Common myeloid progenitor, CD34-positive (primary cell): Measurements from ENCODE around the gene PACSIN3. TPM values are rescaled to one million over a fixed set of nuclear protein-coding genes. Genes with fewer than 3 reads are reported as not detected.

Experiments
- CTCF ChIA-PET: fragments of 350-600 bp; sonication (Branson Sonifier 250); formaldehyde crosslinking; loops from one replicate; lab custom pipeline; 2021; ENCODE audit warnings: antibody characterized with exemption; lab: Charles Lee
- POLR2A ChIA-PET: fragments of 350-600 bp; sonication (Branson Sonifier 250); formaldehyde crosslinking; loops from one replicate; lab custom pipeline; 2021; ENCODE audit warnings: antibody characterized with exemption; lab: Charles Lee
- DNase-seq, 3 donors: peaks; one replicate each; pipeline versions ENCODE4 v3.0.0 to v3.0.0-alpha.2; 2013
- H3K27ac ChIP-seq, 2 experiments: 1 replicate in 1 of 2; 2 replicates in 1 of 2; pipeline ENCODE4 v1.7.0; 2013; ENCODE audit warnings: inconsistent platforms in 2 of 2, low read length in 2 of 2, mild to moderate bottlenecking in 2 of 2, low read depth in 1 of 2, moderate library complexity in 1 of 2; ENCODE audit not compliant: severe bottlenecking in 2 of 2, insufficient read depth in 1 of 2, poor library complexity in 1 of 2
- H3K27me3 ChIP-seq, 5 experiments: replicated peaks in 2 of 5; 1 replicate in 3 of 5; 2 replicates in 2 of 5; pipeline versions ENCODE4 v1.6.1 to v1.7.0; 2013; ENCODE audit warnings: low read length in 4 of 5, mild to moderate bottlenecking in 2 of 5, moderate library complexity in 2 of 5, inconsistent platforms in 1 of 5; ENCODE audit not compliant: insufficient read depth in 5 of 5, control insufficient read depth in 4 of 5
- H3K36me3 ChIP-seq, 4 experiments: 1 replicate in 2 of 4; 2 replicates in 2 of 4; pipeline versions ENCODE4 v1.6.1 to v1.7.0; 2013; ENCODE audit warnings: low read length in 3 of 4, control low read depth in 1 of 4, mild to moderate bottlenecking in 1 of 4; ENCODE audit not compliant: control insufficient read depth in 4 of 4, insufficient read depth in 4 of 4
- H3K4me1 ChIP-seq, 4 experiments: 1 replicate in 3 of 4; 2 replicates in 1 of 4; pipeline versions ENCODE4 v1.6.1 to v1.7.1; 2013; ENCODE audit warnings: low read length in 3 of 4, mild to moderate bottlenecking in 3 of 4, control low read depth in 1 of 4, inconsistent platforms in 1 of 4, moderate library complexity in 1 of 4; ENCODE audit not compliant: control insufficient read depth in 4 of 4, insufficient read depth in 4 of 4; ENCODE audit errors: control extremely low read depth in 1 of 4
- H3K4me3 ChIP-seq, 7 experiments: 1 replicate in 4 of 7; 2 replicates in 3 of 7; pipeline versions ENCODE4 v1.5.1 to v1.7.0; 2013; ENCODE audit warnings: mild to moderate bottlenecking in 7 of 7, low read length in 6 of 7, moderate library complexity in 6 of 7, inconsistent platforms in 2 of 7, low read depth in 2 of 7, control low read depth in 1 of 7; ENCODE audit not compliant: insufficient read depth in 4 of 7, control insufficient read depth in 1 of 7; ENCODE audit errors: extremely low read depth in 1 of 7
- H3K9me3 ChIP-seq, 5 experiments: 1 replicate in 4 of 5; 2 replicates in 1 of 5; pipeline versions ENCODE4 v1.6.1 to v1.7.1; 2013; ENCODE audit warnings: low read length in 4 of 5, mild to moderate bottlenecking in 2 of 5, inconsistent platforms in 1 of 5, low read depth in 1 of 5, moderate library complexity in 1 of 5; ENCODE audit not compliant: control insufficient read depth in 4 of 5, insufficient read depth in 2 of 5; ENCODE audit errors: control extremely low read depth in 1 of 5
- WGBS: methylation state at CpG from one replicate; pipeline ENCODE4 v1.1.5; 2013; ENCODE audit not compliant: insufficient coverage; 5-methylcytosine and 5-hydroxymethylcytosine counted together
- polyA plus RNA-seq: library from polyadenylated mRNA; unstranded; fragments of 120-200 nt; gene quantifications from one replicate; pipeline ENCODE4 v1.2.1, GENCODE V29; 2013

PACSIN3 gene
- 1.6 TPM for polyA plus RNA-seq

DNA sequence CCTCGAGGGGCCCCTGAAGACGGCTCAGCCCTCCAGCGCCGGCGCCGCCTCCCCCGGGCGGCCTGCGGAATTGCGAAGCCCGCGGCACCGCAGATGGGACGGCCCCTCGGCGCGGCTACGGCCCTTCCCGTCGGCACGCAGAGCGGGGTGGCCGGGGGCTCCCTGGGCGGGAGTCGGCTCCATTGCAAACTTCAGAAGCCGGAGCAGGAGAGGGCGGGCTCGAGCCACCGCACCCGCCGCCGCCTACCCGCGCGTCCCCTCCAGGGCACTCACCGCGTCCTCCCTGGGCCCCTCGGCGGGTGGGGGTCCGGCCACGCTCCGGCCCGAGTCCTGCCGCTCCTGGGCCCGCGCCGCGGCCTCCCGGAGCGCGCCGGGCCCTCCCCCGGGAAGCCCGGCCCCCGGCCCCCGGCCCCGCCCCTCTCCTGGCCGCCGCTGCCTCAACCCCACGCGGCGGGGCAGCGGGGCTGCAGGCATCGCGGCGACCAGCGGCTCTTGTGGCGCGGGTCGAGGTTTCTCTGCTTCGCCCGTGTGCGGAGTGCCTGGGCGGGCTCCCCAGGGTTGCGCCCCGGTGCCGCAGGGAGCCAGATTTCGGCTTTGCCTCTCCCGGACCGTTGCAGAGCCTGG, at the start of gene PACSIN3:
Gene PACSIN3, minus strand, starts transcription at position 359 of the 624 bp plus-strand sequence. CDS start 3,707 bp downstream, outside the sequence.
- Histone ChIP-seq H3K36me3 (no peaks in the 10 kb centered on the region), H3K27me3 (peaks cover 0 to 50% (median 15%) of the 10 kb centered on the region in 5 experiments), H3K4me3 (peak within 1 kb of the TSS; percentile 25 to 75 (median 62)), H3K27ac (no peak within 1 kb of the TSS), H3K4me1 (peaks cover 0 to 27% (median 22%) of the 10 kb centered on the region in 4 experiments), H3K9me3 (no peaks in the 10 kb centered on the region)
- under 1% methylated on average over 73 of the region's 80 CpGs for WGBS
- POLR2A ChIA-PET = interaction anchor here (0.6 kb wide), 1 partner anchor 87 kb away, joined by 6 read pairs; no protein-coding TSS in a partner anchor
- CTCF ChIA-PET = interaction anchor here (1.5 to 3.0 kb wide), 3 partner anchors 8 to 19 kb away, joined by 4 to 38 read pairs (median 5); partner anchors contain the start of gene ARFGAP2
- DNase-seq = peak in 2 of 3 donors; percentile 45 to 60

DNA sequence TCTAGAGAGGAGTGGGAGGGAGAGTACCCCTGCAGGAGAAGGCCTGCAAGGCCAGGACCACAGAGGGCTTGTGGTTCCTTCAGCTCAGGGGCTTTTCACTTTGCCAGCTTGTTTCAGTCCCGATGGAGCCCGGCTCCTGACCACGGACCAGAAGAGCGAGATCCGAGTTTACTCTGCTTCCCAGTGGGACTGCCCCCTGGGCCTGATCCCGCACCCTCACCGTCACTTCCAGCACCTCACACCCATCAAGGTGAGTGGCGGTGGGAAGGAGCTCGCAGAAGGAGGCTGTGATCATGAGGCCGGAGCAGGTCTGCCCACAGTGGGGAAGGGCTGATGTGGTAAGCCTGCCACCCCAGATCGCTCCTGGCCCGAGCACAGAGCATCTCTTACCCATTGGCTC, 48.9 kb upstream of the PACSIN3 start:
- no peak for DNase-seq
- 91% methylated on average over 8 of the region's 12 CpGs for WGBS
- H3K27me3 ChIP-seq = no peaks in the 10 kb centered on the region
- ChIA-PET CTCF (interaction anchor here (0.7 to 7.4 kb wide), 19 partner anchors 11 to 225 kb away, joined by 3 to 64 read pairs (median 6); partner anchors contain the start of genes ACP2, DDB2 and NR1H3), POLR2A (interaction anchor here (0.6 to 2.7 kb wide), 4 partner anchors 13 to 301 kb away, joined by 3 to 14 read pairs (median 4); partner anchors contain the start of gene NR1H3)
- H3K36me3 ChIP-seq = peaks cover 13 to 69% (median 36%) of the 10 kb centered on the region in 4 experiments
- H3K4me1 ChIP-seq = peaks cover 0 to 15% (median 7%) of the 10 kb centered on the region in 4 experiments
- no peak overlapping the region for H3K4me3 ChIP-seq
- H3K9me3 ChIP-seq = no peaks in the 10 kb centered on the region
- H3K27ac ChIP-seq = peak overlapping the region in 1 of 2 experiments; percentile 21

DNA sequence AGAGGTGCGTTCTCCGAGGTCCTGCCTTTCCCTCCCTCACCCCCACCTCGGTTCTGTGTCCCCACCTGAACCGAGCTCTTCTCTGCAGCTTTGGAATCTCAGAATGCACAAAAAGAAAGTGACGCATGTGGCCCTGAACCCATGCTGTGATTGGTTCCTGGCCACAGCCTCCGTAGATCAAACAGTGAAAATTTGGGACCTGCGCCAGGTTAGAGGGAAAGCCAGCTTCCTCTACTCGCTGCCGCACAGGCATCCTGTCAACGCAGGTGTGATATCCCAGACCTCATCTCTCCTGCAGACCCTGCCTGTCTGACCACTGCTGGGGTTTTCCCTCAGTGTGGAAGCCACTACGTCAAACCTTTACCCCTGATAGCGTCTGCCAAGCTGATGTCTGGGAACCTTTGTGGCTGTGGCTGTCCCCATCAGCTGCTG, 48.5 kb upstream of the PACSIN3 start:
- Histone ChIP-seq H3K4me3 (peak overlapping the region in 1 of 7 experiments; percentile 4), H3K9me3 (no peaks in the 10 kb centered on the region), H3K36me3 (peaks cover 10 to 69% (median 32%) of the 10 kb centered on the region in 4 experiments), H3K4me1 (peaks cover 0 to 15% (median 7%) of the 10 kb centered on the region in 4 experiments), H3K27ac (peak overlapping the region in 1 of 2 experiments; percentile 21), H3K27me3 (no peaks in the 10 kb centered on the region)
- 30% methylated on average over 11 of the region's 12 CpGs for WGBS
- ChIA-PET CTCF (interaction anchor here (0.7 to 7.4 kb wide), 22 partner anchors 9 to 225 kb away, joined by 3 to 64 read pairs (median 6); partner anchors contain the start of genes ACP2, DDB2 and NR1H3), POLR2A (interaction anchor here (1.4 to 2.7 kb wide), 2 partner anchors 13 to 24 kb away, joined by 3 to 14 read pairs; partner anchors contain the start of gene NR1H3)
- DNase-seq = peak; percentile 50 to 86 (median 83)

DNA sequence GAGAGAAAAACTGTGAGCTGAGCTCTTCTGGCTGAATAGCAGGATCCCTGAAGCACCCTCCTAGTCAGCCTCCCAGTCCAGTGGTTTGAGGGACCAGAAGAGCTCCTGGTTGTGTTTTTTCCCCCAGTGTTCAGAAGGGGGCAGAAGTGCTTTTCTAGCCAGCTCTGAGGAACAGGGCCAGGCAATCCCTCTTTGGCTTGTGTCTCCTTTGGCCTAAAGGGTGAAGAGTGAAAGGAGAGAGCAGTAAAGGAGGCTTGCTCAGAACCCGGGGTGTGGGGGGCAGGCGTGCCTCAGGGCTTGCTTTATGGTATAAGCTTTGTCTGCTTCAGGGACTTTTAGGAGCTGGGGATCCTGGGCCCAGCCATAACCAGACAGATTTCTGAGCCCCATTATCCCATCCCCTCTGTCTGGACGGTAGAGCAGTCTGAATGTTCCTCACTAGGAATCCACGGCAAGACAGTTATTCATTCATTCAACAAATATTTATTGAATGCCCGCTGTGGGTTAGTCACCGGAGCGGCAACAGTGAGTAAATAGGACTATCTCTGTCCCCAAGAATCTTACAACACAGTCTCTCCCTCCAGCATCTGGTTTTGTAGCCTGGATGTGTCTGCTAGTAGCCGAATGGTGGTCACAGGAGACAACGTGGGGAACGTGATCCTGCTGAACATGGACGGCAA, 47.9 kb upstream of the PACSIN3 start:
- H3K4me1 ChIP-seq = peaks cover 0 to 15% (median 7%) of the 10 kb centered on the region in 4 experiments
- POLR2A ChIA-PET = interaction anchor here (1.4 to 2.7 kb wide), 3 partner anchors 14 to 25 kb away, joined by 3 to 14 read pairs (median 4); partner anchors contain the start of genes ACP2 and NR1H3
- H3K36me3 ChIP-seq = peaks cover 8 to 69% (median 27%) of the 10 kb centered on the region in 4 experiments
- peak; percentile 63 to 72 (median 70) for DNase-seq
- no peak overlapping the region for H3K27ac ChIP-seq
- CTCF ChIA-PET = interaction anchor here (0.7 to 7.4 kb wide), 28 partner anchors 7 to 241 kb away, joined by 3 to 64 read pairs (median 6); partner anchors contain the start of genes ACP2, DDB2 and NR1H3
- H3K4me3 ChIP-seq = peak overlapping the region in 1 of 7 experiments; percentile 4
- H3K27me3 ChIP-seq = no peaks in the 10 kb centered on the region
- no peaks in the 10 kb centered on the region for H3K9me3 ChIP-seq
- WGBS = 89% methylated on average over 10 of the region's 11 CpGs

DNA sequence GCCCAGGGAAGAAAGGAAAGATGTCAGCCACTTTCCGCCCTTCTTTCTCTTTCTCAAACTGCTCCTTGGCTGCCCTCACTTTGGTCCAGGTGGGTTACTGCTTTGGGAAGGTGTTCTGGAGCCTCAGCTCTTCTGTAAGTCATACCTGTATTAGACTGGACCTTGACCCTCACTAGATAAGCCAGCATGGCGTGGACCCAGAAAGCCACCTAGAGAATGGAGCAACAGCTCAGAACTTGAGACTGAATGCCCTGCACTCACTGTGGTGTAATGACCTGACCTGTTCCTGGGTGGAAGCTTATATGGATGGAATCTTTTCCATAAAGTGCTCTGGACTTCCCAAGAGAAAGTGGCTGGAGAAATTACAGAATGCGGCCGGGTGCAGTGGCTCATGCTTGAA, 46.8 kb upstream of the PACSIN3 start:
- peaks cover 8 to 62% (median 25%) of the 10 kb centered on the region in 4 experiments for H3K36me3 ChIP-seq
- no peaks in the 10 kb centered on the region for H3K27me3 ChIP-seq
- DNase-seq = no peak
- peaks cover 0 to 15% (median 7%) of the 10 kb centered on the region in 4 experiments for H3K4me1 ChIP-seq
- H3K9me3 ChIP-seq = no peaks in the 10 kb centered on the region
- no peak overlapping the region for H3K27ac ChIP-seq
- H3K4me3 ChIP-seq = no peak overlapping the region
- ChIA-PET CTCF (interaction anchor here (0.7 to 7.4 kb wide), 17 partner anchors 8 to 1129 kb away, joined by 3 to 64 read pairs (median 6); partner anchors contain the start of genes ACP2, DDB2 and NR1H3), POLR2A (interaction anchor here (1.4 to 2.7 kb wide), 2 partner anchors 16 to 26 kb away, joined by 4 to 14 read pairs; partner anchors contain the start of genes ACP2 and NR1H3)
- WGBS = 90% methylated on average over 3 of the region's 4 CpGs

DNA sequence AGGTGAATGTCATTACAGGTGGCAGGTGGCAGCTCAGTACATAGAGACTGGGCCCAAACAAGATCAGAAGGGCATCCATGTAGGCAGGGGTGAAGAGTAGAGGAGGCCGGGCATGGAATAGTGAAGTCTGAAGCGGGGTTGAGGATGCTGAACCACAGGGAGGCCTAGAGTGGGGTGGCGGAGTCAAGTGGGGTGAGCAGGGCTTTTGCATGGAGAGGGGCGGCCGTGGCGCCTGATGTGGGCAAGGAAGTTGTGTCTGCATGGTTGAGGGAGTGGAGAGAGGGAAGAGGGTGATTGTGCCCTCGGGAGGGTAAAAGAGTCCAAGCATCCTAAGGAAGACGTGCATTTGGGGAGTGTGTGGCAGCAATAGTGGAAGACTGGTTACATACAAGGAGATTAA, 42.9 kb upstream of the PACSIN3 start:
- 95% methylated on average over 8 of the region's 8 CpGs for WGBS
- H3K9me3 ChIP-seq = no peaks in the 10 kb centered on the region
- no peaks in the 10 kb centered on the region for H3K27me3 ChIP-seq
- ChIA-PET CTCF (interaction anchor here (0.7 to 5.1 kb wide), 2 partner anchors 14 to 16 kb away, joined by 3 to 20 read pairs; partner anchors contain the start of gene DDB2), POLR2A (no interaction called here)
- peaks cover 5 to 46% (median 24%) of the 10 kb centered on the region in 4 experiments for H3K36me3 ChIP-seq
- no peak overlapping the region for H3K4me3 ChIP-seq
- H3K27ac ChIP-seq = no peak overlapping the region
- peaks cover 0 to 3% (median 1%) of the 10 kb centered on the region in 4 experiments for H3K4me1 ChIP-seq
- no peak for DNase-seq
